Panc1 (cell line): ENCODE data around the gene KRTAP16-1.

Experiments used
- SIN3A ChIP-seq: IDR thresholded peaks from 2 replicates; pipeline ENCODE4 v1.6.1; 2012; ENCODE audit warnings: low read depth, mild to moderate bottlenecking, low read length, moderate library complexity, borderline replicate concordance; ENCODE audit not compliant: insufficient read depth
- TF ChIP-seq, protein P1 (sequence below), 2 experiments: IDR thresholded peaks; 2 replicates each; pipeline ENCODE4 v1.6.1; 2011 to 2012; ENCODE audit warnings: low read depth in 2 of 2, control low read depth in 1 of 2, low read length in 1 of 2, mild to moderate bottlenecking in 1 of 2, moderate library complexity in 1 of 2; ENCODE audit not compliant: insufficient read depth in 1 of 2
- TF ChIP-seq, protein P2 (sequence below): fragments of 450-650 bp; IDR thresholded peaks from 2 replicates; pipeline ENCODE4 v1.5.1; 2017; ENCODE audit warnings: mild to moderate bottlenecking

DNA sequence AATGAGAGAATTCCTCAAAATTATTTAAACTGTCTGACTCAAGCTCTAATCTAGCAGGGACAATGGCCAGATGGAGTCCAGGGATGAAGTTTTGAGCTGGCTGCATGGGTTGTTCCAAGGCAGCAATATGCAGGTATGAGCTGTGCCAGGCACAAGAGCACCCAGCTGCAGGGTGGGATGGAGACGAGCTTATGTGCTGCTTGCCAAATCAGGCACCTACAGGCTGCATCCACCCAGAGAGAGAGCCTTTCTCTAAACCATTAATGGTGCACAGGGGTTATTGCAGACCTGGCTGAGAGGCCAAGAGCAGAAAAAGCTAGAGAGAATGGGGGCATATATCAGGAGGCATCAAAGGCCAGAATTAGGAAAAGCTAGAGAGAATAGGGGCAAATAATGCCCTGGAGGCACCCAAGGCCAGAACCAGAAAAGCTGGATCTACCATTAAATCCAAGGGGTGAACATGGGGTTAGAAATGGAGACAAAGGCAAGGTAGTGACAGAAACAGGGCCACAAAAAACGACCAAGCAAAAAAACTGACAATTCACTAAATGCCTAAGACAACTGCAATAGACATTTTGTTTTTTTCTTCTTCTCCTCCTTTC is 30.6 kb upstream of the KRTAP16-1 start:
- TF ChIP-seq, protein P1, sequence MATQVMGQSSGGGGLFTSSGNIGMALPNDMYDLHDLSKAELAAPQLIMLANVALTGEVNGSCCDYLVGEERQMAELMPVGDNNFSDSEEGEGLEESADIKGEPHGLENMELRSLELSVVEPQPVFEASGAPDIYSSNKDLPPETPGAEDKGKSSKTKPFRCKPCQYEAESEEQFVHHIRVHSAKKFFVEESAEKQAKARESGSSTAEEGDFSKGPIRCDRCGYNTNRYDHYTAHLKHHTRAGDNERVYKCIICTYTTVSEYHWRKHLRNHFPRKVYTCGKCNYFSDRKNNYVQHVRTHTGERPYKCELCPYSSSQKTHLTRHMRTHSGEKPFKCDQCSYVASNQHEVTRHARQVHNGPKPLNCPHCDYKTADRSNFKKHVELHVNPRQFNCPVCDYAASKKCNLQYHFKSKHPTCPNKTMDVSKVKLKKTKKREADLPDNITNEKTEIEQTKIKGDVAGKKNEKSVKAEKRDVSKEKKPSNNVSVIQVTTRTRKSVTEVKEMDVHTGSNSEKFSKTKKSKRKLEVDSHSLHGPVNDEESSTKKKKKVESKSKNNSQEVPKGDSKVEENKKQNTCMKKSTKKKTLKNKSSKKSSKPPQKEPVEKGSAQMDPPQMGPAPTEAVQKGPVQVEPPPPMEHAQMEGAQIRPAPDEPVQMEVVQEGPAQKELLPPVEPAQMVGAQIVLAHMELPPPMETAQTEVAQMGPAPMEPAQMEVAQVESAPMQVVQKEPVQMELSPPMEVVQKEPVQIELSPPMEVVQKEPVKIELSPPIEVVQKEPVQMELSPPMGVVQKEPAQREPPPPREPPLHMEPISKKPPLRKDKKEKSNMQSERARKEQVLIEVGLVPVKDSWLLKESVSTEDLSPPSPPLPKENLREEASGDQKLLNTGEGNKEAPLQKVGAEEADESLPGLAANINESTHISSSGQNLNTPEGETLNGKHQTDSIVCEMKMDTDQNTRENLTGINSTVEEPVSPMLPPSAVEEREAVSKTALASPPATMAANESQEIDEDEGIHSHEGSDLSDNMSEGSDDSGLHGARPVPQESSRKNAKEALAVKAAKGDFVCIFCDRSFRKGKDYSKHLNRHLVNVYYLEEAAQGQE (IDR thresholded peaks at IDR 0.05; ENCODE audit: insufficient read depth in 1 of 2, low read depth in 2 of 2, low read length in 1 of 2): no peak
- TF ChIP-seq SIN3A: no peak
- TF ChIP-seq, protein P2, sequence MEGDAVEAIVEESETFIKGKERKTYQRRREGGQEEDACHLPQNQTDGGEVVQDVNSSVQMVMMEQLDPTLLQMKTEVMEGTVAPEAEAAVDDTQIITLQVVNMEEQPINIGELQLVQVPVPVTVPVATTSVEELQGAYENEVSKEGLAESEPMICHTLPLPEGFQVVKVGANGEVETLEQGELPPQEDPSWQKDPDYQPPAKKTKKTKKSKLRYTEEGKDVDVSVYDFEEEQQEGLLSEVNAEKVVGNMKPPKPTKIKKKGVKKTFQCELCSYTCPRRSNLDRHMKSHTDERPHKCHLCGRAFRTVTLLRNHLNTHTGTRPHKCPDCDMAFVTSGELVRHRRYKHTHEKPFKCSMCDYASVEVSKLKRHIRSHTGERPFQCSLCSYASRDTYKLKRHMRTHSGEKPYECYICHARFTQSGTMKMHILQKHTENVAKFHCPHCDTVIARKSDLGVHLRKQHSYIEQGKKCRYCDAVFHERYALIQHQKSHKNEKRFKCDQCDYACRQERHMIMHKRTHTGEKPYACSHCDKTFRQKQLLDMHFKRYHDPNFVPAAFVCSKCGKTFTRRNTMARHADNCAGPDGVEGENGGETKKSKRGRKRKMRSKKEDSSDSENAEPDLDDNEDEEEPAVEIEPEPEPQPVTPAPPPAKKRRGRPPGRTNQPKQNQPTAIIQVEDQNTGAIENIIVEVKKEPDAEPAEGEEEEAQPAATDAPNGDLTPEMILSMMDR: no peak
